ENCODE results near the gene ZXDA.

ZXDA gene

GRCh38 chrX:57899064-57899463 lies 11.2 kb downstream of the ZXDA start:
- FAIRE-seq: no peak
- DNase-seq (ENCODE audit: insufficient read length, low spot score): no peak

- DNase-seq (ENCODE audit: insufficient read length, low spot score) (no peak), FAIRE-seq (no peak)
Observed at GRCh38 chrX:57871463-57871862, 38.8 kb downstream of the ZXDA start.
